Vagina (tissue), 2 donors: Measurements from ENCODE around the gene WSCD1.

Experiments used
- POLR2A ChIP-seq, 2 donors: fragments of 450-650 bp; IDR thresholded peaks; one replicate each; pipeline ENCODE4 v1.6.1; 2017; ENCODE audit warnings: antibody characterized with exemption in 2 of 2, mild to moderate bottlenecking in 2 of 2, moderate library complexity in 2 of 2
- TF ChIP-seq, protein P1 (sequence below), 3 experiments: fragments of 450-650 bp in 2 of 3; fragments of 200-600 bp in 1 of 3; sonication (generic) in 1 of 3; IDR thresholded peaks; one replicate each; pipeline ENCODE4 v1.5.1; 2017 to 2019; ENCODE audit warnings: antibody characterized with exemption in 3 of 3, mild to moderate bottlenecking in 2 of 3, moderate library complexity in 2 of 3

GRCh38 chr17:6094453-6094852 lies 24.3 kb downstream of the WSCD1 start:
- TF ChIP-seq, protein P1, sequence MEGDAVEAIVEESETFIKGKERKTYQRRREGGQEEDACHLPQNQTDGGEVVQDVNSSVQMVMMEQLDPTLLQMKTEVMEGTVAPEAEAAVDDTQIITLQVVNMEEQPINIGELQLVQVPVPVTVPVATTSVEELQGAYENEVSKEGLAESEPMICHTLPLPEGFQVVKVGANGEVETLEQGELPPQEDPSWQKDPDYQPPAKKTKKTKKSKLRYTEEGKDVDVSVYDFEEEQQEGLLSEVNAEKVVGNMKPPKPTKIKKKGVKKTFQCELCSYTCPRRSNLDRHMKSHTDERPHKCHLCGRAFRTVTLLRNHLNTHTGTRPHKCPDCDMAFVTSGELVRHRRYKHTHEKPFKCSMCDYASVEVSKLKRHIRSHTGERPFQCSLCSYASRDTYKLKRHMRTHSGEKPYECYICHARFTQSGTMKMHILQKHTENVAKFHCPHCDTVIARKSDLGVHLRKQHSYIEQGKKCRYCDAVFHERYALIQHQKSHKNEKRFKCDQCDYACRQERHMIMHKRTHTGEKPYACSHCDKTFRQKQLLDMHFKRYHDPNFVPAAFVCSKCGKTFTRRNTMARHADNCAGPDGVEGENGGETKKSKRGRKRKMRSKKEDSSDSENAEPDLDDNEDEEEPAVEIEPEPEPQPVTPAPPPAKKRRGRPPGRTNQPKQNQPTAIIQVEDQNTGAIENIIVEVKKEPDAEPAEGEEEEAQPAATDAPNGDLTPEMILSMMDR (IDR thresholded peaks at IDR 0.05), result no peak
- TF ChIP-seq POLR2A (IDR thresholded peaks at IDR 0.05), result no peak
